HCT116 (cell line): ENCODE data around the gene CSF1R. TPM values are rescaled to one million over a fixed set of nuclear protein-coding genes. Genes with fewer than 3 reads are reported as not detected.

Source experiments
- ATAC-seq: fragments of 200-7000 bp; cut with Tn5 transposase; 2 replicates; pipeline ENCODE4 v1.9.1; 2020; ENCODE audit warnings: mild to moderate bottlenecking, moderate library complexity
- BruUV-seq: library from RNA; stranded (reverse); fragments of 400-500 nt; replicated peaks from 2 replicates; lab custom pipeline; 2021; lab: Mats Ljungman, UMichigan
- CTCF ChIA-PET: fragments of 300-600 bp; sonication (Branson Sonifier 250); formaldehyde crosslinking; loops from one replicate; lab custom pipeline; 2021; ENCODE audit warnings: antibody characterized with exemption; lab: Charles Lee
- POLR2A ChIA-PET: fragments of 300-600, 350-600 bp; sonication (Branson Sonifier 250); formaldehyde crosslinking; loops from one replicate; lab custom pipeline; 2021; ENCODE audit warnings: antibody characterized with exemption; lab: Charles Lee
- RAD21 ChIA-PET, 2 experiments: fragments of 300-600 bp; sonication (Branson Sonifier 250); formaldehyde crosslinking; loops; one replicate each; lab custom pipeline; 2023; ENCODE audit warnings: low total read pairs in 2 of 2; ENCODE audit not compliant: uncharacterized antibody in 2 of 2, unreplicated experiment in 2 of 2, low non-redundant PET in 1 of 2; lab: Charles Lee
- DNase-seq: peaks from one replicate; pipeline ENCODE4 v3.0.0-alpha.2; 2010; ENCODE audit warnings: low read depth, low spot score
- H2AFZ ChIP-seq: fragments of 200-600 bp; shearing (Covaris generic), sonication (generic); 2 replicates; pipeline ENCODE4 v1.6.1; 2017; ENCODE audit warnings: low read depth, mixed run types, mixed read lengths, antibody characterized with exemption, low read length; ENCODE audit not compliant: poor library complexity, severe bottlenecking
- H3K27ac ChIP-seq: 2 replicates; pipeline ENCODE4 v1.5.1; 2012; ENCODE audit warnings: low read depth, low read length
- H3K27me3 ChIP-seq: fragments of 200-600 bp; sonication (generic); 2 replicates; pipeline ENCODE4 v1.6.1; 2016; ENCODE audit warnings: mixed run types, low read length, mixed read lengths; ENCODE audit not compliant: insufficient read depth
- H3K36me3 ChIP-seq, 2 experiments: fragments of 200-500 bp in 1 of 2; fragments of 200-600 bp in 1 of 2; sonication (Bioruptor generic) in 1 of 2; sonication (generic) in 1 of 2; 2 replicates each; pipeline versions ENCODE4 v1.5.1 to v1.6.1; 2014 to 2016; ENCODE audit warnings: low read length in 2 of 2, inconsistent platforms in 1 of 2, mixed read lengths in 1 of 2, mixed run types in 1 of 2; ENCODE audit not compliant: insufficient read depth in 2 of 2, control insufficient read depth in 1 of 2
- H3K4me1 ChIP-seq, 2 experiments: fragments of 200-600 bp in 1 of 2; sonication (generic) in 1 of 2; 2 replicates each; pipeline versions ENCODE4 v1.5.1 to v1.6.1; 2012 to 2017; ENCODE audit warnings: low read length in 2 of 2, inconsistent platforms in 1 of 2, mild to moderate bottlenecking in 1 of 2, mixed read lengths in 1 of 2, mixed run types in 1 of 2, moderate library complexity in 1 of 2; ENCODE audit not compliant: insufficient read depth in 2 of 2, control insufficient read depth in 1 of 2
- H3K4me2 ChIP-seq: fragments of 200-600 bp; sonication (generic); 2 replicates; pipeline ENCODE4 v1.6.1; 2017; ENCODE audit warnings: mixed run types, low read length, mixed read lengths
- H3K4me3 ChIP-seq, 2 experiments: fragments of 200-600 bp in 1 of 2; sonication (generic) in 1 of 2; replicated peaks in 1 of 2; 2 replicates each; pipeline ENCODE4 v1.5.1; 2011 to 2016; ENCODE audit warnings: low read length in 2 of 2, control low read depth in 1 of 2, low read depth in 1 of 2, mild to moderate bottlenecking in 1 of 2, mixed read lengths in 1 of 2, mixed run types in 1 of 2
- H3K79me2 ChIP-seq: fragments of 200-600 bp; sonication (generic); 2 replicates; pipeline ENCODE4 v1.6.1; 2017; ENCODE audit warnings: mild to moderate bottlenecking, mixed run types, low read length, moderate library complexity, mixed read lengths; ENCODE audit not compliant: insufficient read depth
- H3K9ac ChIP-seq: fragments of 200-600 bp; sonication (generic); 2 replicates; pipeline ENCODE4 v1.6.1; 2016; ENCODE audit warnings: low read length, mixed read lengths
- H3K9me2 ChIP-seq: fragments of 200-600 bp; sonication (generic), shearing (Covaris generic); 2 replicates; pipeline ENCODE4 v1.6.1; 2017; ENCODE audit warnings: mixed run types, mild to moderate bottlenecking, moderate library complexity; ENCODE audit not compliant: insufficient read depth
- H3K9me3 ChIP-seq, 2 experiments: fragments of 200-500 bp in 1 of 2; fragments of 200-600 bp in 1 of 2; sonication (Bioruptor generic) in 1 of 2; sonication (generic) in 1 of 2; 2 replicates each; pipeline ENCODE4 v1.6.1; 2014 to 2017; ENCODE audit warnings: low read length in 2 of 2, mixed read lengths in 2 of 2, inconsistent platforms in 1 of 2, low read depth in 1 of 2, mild to moderate bottlenecking in 1 of 2, mixed run types in 1 of 2, moderate library complexity in 1 of 2; ENCODE audit not compliant: control insufficient read depth in 1 of 2, insufficient read depth in 1 of 2
- H4K20me1 ChIP-seq: fragments of 200-600 bp; sonication (generic), shearing (Covaris generic); 2 replicates; pipeline ENCODE4 v1.6.1; 2017; ENCODE audit warnings: mixed run types, mild to moderate bottlenecking, moderate library complexity; ENCODE audit not compliant: insufficient read depth
- ATF3 ChIP-seq: IDR thresholded peaks from 2 replicates; pipeline ENCODE4 v1.6.1; 2012
- CTCF ChIP-seq, 3 experiments: fragments of 200-600 bp in 1 of 3; sonication (generic) in 1 of 3; IDR thresholded peaks in 2 of 3; conservative IDR thresholded peaks in 1 of 3; 2 replicates each; pipeline ENCODE4 v1.5.1; 2012 to 2017; ENCODE audit warnings: low read depth in 2 of 3, low read length in 2 of 3, antibody characterized with exemption in 1 of 3, borderline replicate concordance in 1 of 3, control low read depth in 1 of 3, mild to moderate bottlenecking in 1 of 3, mixed read lengths in 1 of 3, mixed run types in 1 of 3, moderate library complexity in 1 of 3; ENCODE audit not compliant: insufficient read depth in 1 of 3
- EZH2phosphoT487 ChIP-seq: fragments of 200-600 bp; IDR thresholded peaks from 2 replicates; pipeline ENCODE4 v1.6.1; 2018; ENCODE audit warnings: antibody characterized with exemption, borderline replicate concordance
- FOSL1 ChIP-seq: IDR thresholded peaks from 2 replicates; pipeline ENCODE4 v1.6.1; 2012; ENCODE audit warnings: low read depth
- MAX ChIP-seq: IDR thresholded peaks from 2 replicates; pipeline ENCODE4 v1.6.1; 2012
- POLR2A ChIP-seq: IDR thresholded peaks from 2 replicates; pipeline ENCODE4 v1.7.0; 2011; ENCODE audit warnings: borderline replicate concordance; ENCODE audit not compliant: insufficient read depth, insufficient read length; ENCODE audit errors: extremely low read depth
- RAD21 ChIP-seq: IDR thresholded peaks from 2 replicates; pipeline ENCODE4 v1.6.1; 2012; ENCODE audit warnings: low read depth, mild to moderate bottlenecking
- SIN3A ChIP-seq: IDR thresholded peaks from 2 replicates; pipeline ENCODE4 v1.6.1; 2012; ENCODE audit warnings: low read depth
- SP1 ChIP-seq: IDR thresholded peaks from 2 replicates; pipeline ENCODE4 v1.6.1; 2012; ENCODE audit warnings: low read depth
- YY1 ChIP-seq: IDR thresholded peaks from 2 replicates; pipeline ENCODE4 v1.6.1; 2011; ENCODE audit warnings: low read length, low read depth, moderate library complexity, mild to moderate bottlenecking; ENCODE audit not compliant: insufficient replicate concordance; ENCODE audit errors: extremely low read depth
- ZBTB33 ChIP-seq: IDR thresholded peaks from 2 replicates; pipeline ENCODE4 v1.6.1; 2011; ENCODE audit warnings: mild to moderate bottlenecking, low read length, moderate library complexity; ENCODE audit not compliant: insufficient replicate concordance; ENCODE audit errors: extremely low read depth
- ZFX ChIP-seq: fragments of 450-650 bp; IDR thresholded peaks from 2 replicates; pipeline ENCODE4 v1.6.1; 2017
- intact Hi-C: fragments of 100-400 bp; cut with micrococcal nuclease; formaldehyde crosslinking; loops from 2 replicates; pipeline ENCODE4 v1.10.0; 2022
- total RNA-seq: library from RNA; stranded (reverse); gene quantifications from one replicate; pipeline ENCODE4 v1.2.1, GENCODE V29; 2021; ENCODE audit not compliant: unreplicated experiment

The CSF1R gene
- total RNA-seq, 1 experiment from 2014 or later, result 0.17 TPM

- Histone ChIP-seq H3K9me2 (no peaks in the 10 kb centered on the region), H3K9me3 (no peaks in the 10 kb centered on the region), H3K79me2 (no peaks in the 10 kb centered on the region), H3K9ac (no peak overlapping the region), H3K36me3 (no peaks in the 10 kb centered on the region), H3K4me2 (no peak overlapping the region), H3K27ac (no peak overlapping the region), H3K4me3 (no peak overlapping the region), H3K27me3 (no peaks in the 10 kb centered on the region), H2AFZ (no peak overlapping the region), H3K4me1 (peaks cover 0 to 3% of the 10 kb centered on the region in 2 experiments; a peak in 1 of 4 replicates), H4K20me1 (no peaks in the 10 kb centered on the region)
- no peak for TF ChIP-seq CTCF (IDR thresholded peaks at IDR 0.05 in 2 of 3, conservative IDR thresholded peaks at IDR 0.05 in 1 of 3; ENCODE audit: borderline replicate concordance in 1 of 3, insufficient read depth in 1 of 3, low read depth in 2 of 3, low read length in 2 of 3)
- TF ChIP-seq YY1, result no peak
- TF ChIP-seq SP1, result no peak
- TF ChIP-seq SIN3A, result no peak
- TF ChIP-seq MAX, result no peak
- TF ChIP-seq POLR2A, result no peak
- TF ChIP-seq EZH2phosphoT487, result no peak
- no TSS peak for BruUV-seq
- ATAC-seq (no peak), DNase-seq (no peak)
- ChIA-PET CTCF (no interaction called here), POLR2A (no interaction called here), RAD21 (no interaction called here)
- intact Hi-C loops, result no loop called here
Measured at GRCh38 chr5:150068472-150068871, 17.9 kb downstream of the CSF1R start.

GRCh38 chr5:150068071-150068470 is 18.3 kb downstream of the CSF1R start:
- Histone ChIP-seq H2AFZ (no peak overlapping the region), H3K27ac (no peak overlapping the region), H3K4me1 (peaks cover 0 to 3% of the 10 kb centered on the region in 2 experiments; a peak in 1 of 4 replicates), H4K20me1 (no peaks in the 10 kb centered on the region), H3K36me3 (no peaks in the 10 kb centered on the region), H3K4me3 (no peak overlapping the region), H3K4me2 (no peak overlapping the region), H3K79me2 (no peaks in the 10 kb centered on the region), H3K9me2 (no peaks in the 10 kb centered on the region), H3K27me3 (no peaks in the 10 kb centered on the region), H3K9ac (no peak overlapping the region), H3K9me3 (no peaks in the 10 kb centered on the region)
- CTCF ChIA-PET, result no interaction called here
- ATAC-seq (no peak), DNase-seq (no peak)
- BruUV-seq, result no TSS peak
- RAD21 ChIA-PET, result no interaction called here
- POLR2A ChIA-PET, result no interaction called here
- intact Hi-C loops, result no loop called here
- TF ChIP-seq EZH2phosphoT487 (no peak), ATF3 (no peak), RAD21 (no peak), ZBTB33 (no peak), FOSL1 (no peak), ZFX (no peak), MAX (no peak)
